Stimulated activated CD4-positive, alpha-beta T cell treated with anti-CD3 and anti-CD28 coated beads, Interleukin-1b, Interleukin-23, amount 100 ng/mL, for 1 hour (primary cell): ENCODE data around the gene ABAT.
"Not testable (repeated sequence)": the region's sequence is repeated elsewhere in the genome, so short reads cannot be mapped to it uniquely, and the experiment has no call there.

Experiments
- DNase-seq, 2 donors: peaks; one replicate each; pipeline ENCODE4 v3.0.0-alpha.2; 2020; ENCODE audit warnings: low read depth in 2 of 2

ABAT gene

GRCh38 chr16:8649829-8650554 lies 24.4 kb upstream of the ABAT start:
- no peak for DNase-seq

- not testable (repeated sequence) for DNase-seq
These were observed 22.5 kb upstream of the ABAT start for GRCh38 chr16:8651958-8652357.

- no peak for DNase-seq
These were observed 19.2 kb upstream of the ABAT start for GRCh38 chr16:8655184-8655717.

GRCh38 chr16:8656376-8656775 lies 18.0 kb upstream of the ABAT start:
- no peak for DNase-seq

- DNase-seq, result peak in 1 of 2 donors; percentile 26
These were observed 13.5 kb upstream of the ABAT start for GRCh38 chr16:8660841-8661301.

GRCh38 chr16:8661703-8662102 lies 12.7 kb upstream of the ABAT start:
- no peak for DNase-seq

- DNase-seq, result no peak
These were observed 11.0 kb upstream of the ABAT start for GRCh38 chr16:8663192-8664089.

- DNase-seq, result no peak
These were observed 8.9 kb upstream of the ABAT start for GRCh38 chr16:8665529-8665928.

GRCh38 chr16:8667492-8667891 lies 6.9 kb upstream of the ABAT start:
- no peak for DNase-seq

GRCh38 chr16:8668113-8668512 lies 6.3 kb upstream of the ABAT start:
- no peak for DNase-seq

- DNase-seq, result no peak
These were observed 4.9 kb upstream of the ABAT start for GRCh38 chr16:8669481-8669880.

- no peak for DNase-seq
These were observed 4.3 kb upstream of the ABAT start for GRCh38 chr16:8670014-8670560.

- DNase-seq, result no peak
These were observed 605 bp upstream of the ABAT start for GRCh38 chr16:8673611-8674412.

GRCh38 chr16:8675183-8676159 lies 1.1 kb downstream of the ABAT start:
- DNase-seq, result peak; percentile 11 to 22

GRCh38 chr16:8676160-8676547 lies 1.7 kb downstream of the ABAT start:
- DNase-seq, result no peak

- DNase-seq, result no peak
These were observed 2.4 kb downstream of the ABAT start for GRCh38 chr16:8676737-8677375.

GRCh38 chr16:8677481-8677880 lies 3.1 kb downstream of the ABAT start:
- DNase-seq, result no peak

- DNase-seq, result no peak
These were observed 3.9 kb downstream of the ABAT start for GRCh38 chr16:8678068-8678927.

GRCh38 chr16:8679151-8679550 lies 4.7 kb downstream of the ABAT start:
- no peak for DNase-seq
